Suppressor macrophage treated with lipopolysaccharide for 1 hour (primary cell): ENCODE data around the gene WRAP73.

Source experiments
- DNase-seq, 3 donors: peaks; one replicate each; pipeline ENCODE4 v3.0.0-alpha.2; 2020 to 2022

The WRAP73 gene

GRCh38 chr1:3644273-3644672, 5.6 kb downstream of the WRAP73 start:
- no peak for DNase-seq

- no peak for DNase-seq
These were observed 6.8 kb downstream of the WRAP73 start for GRCh38 chr1:3642919-3643675.

- no peak for DNase-seq
These were observed 8.1 kb downstream of the WRAP73 start for GRCh38 chr1:3641816-3642215.

- DNase-seq = no peak
These were observed 8.7 kb downstream of the WRAP73 start for GRCh38 chr1:3641046-3641760.

GRCh38 chr1:3640121-3640837, 9.6 kb downstream of the WRAP73 start:
- DNase-seq = no peak

GRCh38 chr1:3639397-3639911, 10.4 kb downstream of the WRAP73 start:
- no peak for DNase-seq

GRCh38 chr1:3638676-3639075, 11.2 kb downstream of the WRAP73 start:
- DNase-seq = no peak

- DNase-seq = no peak
These were observed 11.9 kb downstream of the WRAP73 start for GRCh38 chr1:3638027-3638426.

GRCh38 chr1:3636531-3636930, 13.4 kb downstream of the WRAP73 start:
- no peak for DNase-seq

GRCh38 chr1:3636080-3636479, 13.8 kb downstream of the WRAP73 start:
- DNase-seq = no peak

- no peak for DNase-seq
These were observed 15.7 kb downstream of the WRAP73 start for GRCh38 chr1:3634059-3634800.

- no peak for DNase-seq
These were observed 16.4 kb downstream of the WRAP73 start for GRCh38 chr1:3633344-3634058.

GRCh38 chr1:3632716-3633343, 17.1 kb downstream of the WRAP73 start:
- DNase-seq = no peak

- no peak for DNase-seq
These were observed 17.6 kb downstream of the WRAP73 start for GRCh38 chr1:3632298-3632697.

- no peak for DNase-seq
These were observed 18.3 kb downstream of the WRAP73 start for GRCh38 chr1:3631320-3632260.

- DNase-seq = no peak
These were observed 19.0 kb downstream of the WRAP73 start for GRCh38 chr1:3630914-3631313.

GRCh38 chr1:3630161-3630611, 19.7 kb downstream of the WRAP73 start:
- no peak for DNase-seq

GRCh38 chr1:3629561-3630160, 20.2 kb downstream of the WRAP73 start:
- no peak for DNase-seq

- no peak for DNase-seq
These were observed 21.5 kb downstream of the WRAP73 start for GRCh38 chr1:3628445-3628844.
